SU-DHL-6 (cell line): ENCODE data around the gene C10orf71.

Experiments used
- CTCF ChIP-seq: fragments of 200-600 bp; sonication (generic); IDR thresholded peaks from one replicate; pipeline ENCODE4 v1.5.1; 2017; ENCODE audit warnings: antibody characterized with exemption, mild to moderate bottlenecking, low read length, moderate library complexity; ENCODE audit not compliant: insufficient read depth, poor library complexity, severe bottlenecking
- EZH2phosphoT487 ChIP-seq: fragments of 200-600 bp; sonication (generic), shearing (Covaris generic); conservative IDR thresholded peaks from 2 replicates; pipeline ENCODE4 v1.6.1; 2018; ENCODE audit warnings: mild to moderate bottlenecking, antibody characterized with exemption, low read length, moderate library complexity, mixed read lengths

DNA sequence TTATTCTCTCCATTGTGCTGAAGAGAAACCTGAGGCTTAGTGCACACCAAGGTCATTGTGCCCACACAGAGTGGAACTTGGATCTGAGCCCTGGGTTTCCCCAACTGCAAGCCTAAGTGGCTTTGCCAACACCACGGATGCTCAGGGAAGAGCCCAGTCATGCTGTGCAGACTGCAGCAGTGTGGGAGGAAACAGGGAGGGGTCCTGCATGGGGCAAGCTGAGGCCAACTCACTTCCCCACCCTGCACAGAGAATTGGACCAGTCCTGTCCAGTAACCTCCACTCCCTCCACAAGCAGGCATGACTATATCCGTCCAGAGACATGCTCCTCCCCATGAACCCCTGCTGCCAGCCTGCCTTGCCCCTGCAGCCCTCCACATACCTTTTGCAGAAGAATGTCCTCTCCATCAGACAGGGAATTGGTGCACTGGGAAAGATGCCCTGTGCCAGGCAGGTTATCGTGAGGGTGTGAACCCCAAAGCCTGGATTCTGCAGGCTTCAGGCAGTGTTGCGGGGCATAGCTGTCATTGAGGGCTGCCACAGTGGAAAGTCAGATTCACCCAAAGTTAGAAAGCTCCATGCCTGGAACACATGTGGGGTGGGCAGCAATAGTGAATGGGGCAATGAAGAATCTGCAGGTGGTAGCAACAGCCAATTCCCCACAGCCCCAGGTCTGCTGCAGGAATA, 52.0 kb downstream of the C10orf71 start:
- no peak for TF ChIP-seq CTCF
- no peak for TF ChIP-seq EZH2phosphoT487
